Fibroblast of skin of left quadriceps (primary cell): ENCODE measurements around the gene SUOX.
"Not testable (repeated sequence)": the region's sequence is repeated elsewhere in the genome, so short reads cannot be mapped to it uniquely, and the experiment has no call there.

Source experiments
- DNase-seq, 2 experiments: peaks; one replicate each; pipeline ENCODE4 v3.0.0-alpha.2; 2013; ENCODE audit warnings: low read depth in 2 of 2

SUOX gene

DNA sequence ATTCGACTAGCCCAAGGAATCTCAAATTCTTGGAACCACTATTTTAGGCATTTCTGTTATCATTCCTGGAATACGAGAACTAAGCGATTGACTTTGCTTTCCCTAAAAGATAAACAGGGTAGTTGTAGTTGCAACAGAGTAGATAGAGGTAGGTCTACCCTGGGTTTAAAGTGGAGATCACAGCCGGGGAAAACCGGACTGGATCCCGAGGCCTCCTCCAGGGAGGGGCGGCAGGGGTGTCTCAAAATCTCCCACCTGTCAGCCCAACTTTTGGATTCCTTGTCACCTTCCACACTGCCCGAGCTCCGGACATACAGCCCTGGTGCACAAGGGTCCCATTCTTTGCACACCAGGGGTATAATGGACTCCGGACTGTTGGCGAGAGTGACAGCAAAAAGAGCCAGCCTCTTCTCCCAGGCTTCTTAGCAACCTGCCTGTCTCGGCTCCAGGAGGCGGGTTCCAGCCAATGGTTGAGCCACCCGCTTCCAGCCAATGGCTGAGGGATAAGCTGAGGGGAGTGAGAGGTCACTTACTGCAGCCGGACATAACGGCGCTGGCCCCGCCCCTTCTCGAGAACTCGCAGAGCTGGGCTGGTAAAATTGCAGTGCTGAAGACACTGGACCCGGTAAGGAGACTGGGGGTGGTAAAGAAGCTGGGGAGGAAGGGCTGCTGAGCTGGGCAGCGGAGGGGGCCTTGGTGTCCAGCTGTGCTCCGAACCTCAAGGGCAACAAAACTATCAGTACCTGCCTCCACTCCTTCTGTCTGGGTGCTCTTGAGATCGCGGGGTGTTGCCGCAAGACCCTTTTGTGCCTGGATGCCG is at the start of gene SUOX:
Gene SUOX (plus strand): TSS at position 562 of the 820 bp plus-strand sequence. CDS start 4,946 bp downstream, outside the sequence.
- peak; percentile 76 to 85 for DNase-seq

DNA sequence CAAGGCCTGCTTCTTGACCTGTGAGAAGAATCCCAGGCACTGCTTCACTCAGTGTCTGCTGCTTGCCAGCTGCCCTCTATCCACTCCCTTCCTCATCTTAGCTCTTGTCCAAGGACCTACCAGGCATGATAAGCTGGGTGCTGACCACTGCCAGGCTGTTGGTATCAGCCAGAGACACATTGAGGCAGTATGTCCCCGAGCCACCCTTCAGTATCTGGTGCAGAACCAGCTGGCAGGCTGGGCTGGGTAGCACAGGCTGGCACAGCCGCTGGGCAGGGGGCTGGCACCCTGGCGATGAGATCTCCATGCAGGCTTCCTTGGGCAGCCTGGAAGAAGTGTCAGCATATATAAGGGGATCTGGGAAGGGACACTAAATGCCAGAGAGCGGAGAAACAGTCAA is 41.7 kb upstream of the SUOX start:
- DNase-seq, result no peak

DNA sequence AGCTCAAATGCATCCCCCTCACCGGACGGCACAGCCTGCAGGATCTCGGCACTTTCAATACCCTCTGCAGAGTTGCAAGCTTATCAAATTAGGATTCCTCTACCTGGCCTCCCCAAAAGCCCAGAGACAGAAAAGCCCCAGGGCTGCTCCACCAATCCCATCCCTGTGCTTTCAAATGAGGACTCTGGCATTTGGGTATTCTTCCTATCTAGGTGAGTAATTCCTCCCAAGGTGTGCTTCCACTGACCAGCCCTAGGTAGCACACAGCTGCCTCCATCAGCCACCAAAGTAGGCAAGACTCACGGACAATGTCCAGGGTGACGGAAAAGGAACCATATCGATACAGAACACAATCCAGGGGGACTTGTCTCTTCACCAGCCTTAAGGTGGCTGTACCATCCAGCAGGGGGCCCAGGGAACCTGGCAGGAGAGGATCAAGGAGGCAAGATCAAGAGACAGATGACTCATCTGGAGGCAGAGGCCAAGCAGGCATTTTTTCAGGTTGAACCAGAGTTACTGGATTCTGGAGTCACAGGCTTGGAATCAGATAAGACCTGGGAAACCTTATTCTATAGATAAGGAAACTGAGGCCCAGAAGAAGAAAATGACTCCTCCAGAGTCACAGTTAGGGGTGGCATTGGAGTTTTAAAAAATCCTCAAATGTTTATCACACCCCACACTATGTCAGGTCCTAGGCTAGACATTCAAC is 41.1 kb upstream of the SUOX start:
- DNase-seq, result no peak

DNA sequence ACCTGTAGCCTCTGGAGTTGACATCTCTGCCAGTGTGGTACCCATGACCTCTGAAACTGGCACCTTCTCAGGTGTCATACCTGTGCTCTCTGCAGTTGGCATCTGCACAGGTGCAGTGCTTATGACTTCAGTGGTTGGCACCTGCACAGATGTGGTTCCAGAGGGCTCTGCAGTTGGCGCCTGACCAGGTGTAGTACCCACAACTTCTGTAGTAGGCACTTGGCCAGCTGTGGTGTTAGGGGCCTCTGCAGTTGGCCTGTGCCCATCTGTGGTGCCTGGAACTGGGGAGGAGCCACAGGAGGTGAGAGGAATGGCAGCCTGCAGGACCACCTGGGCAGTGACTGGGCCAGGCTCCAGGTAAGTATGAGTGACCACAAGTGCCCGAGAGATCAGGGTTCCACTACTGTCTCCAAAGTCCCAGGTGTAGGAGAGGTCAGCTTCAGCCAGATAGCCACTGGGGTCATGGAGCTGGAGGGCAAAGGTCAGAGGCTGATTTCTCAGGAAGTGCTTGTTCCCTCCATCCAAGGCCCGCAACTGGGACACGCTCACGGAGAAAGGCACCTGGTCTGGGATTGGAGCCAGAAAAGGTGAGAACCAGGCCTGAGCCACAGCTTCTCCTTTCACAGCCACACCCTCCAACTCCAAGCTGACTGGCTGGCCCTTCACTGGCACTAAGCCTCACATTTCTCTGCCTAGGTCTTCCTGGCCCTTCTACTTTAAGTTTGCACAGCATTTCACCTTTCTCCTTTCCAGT is 39.8 kb upstream of the SUOX start:
- DNase-seq, result no peak

DNA sequence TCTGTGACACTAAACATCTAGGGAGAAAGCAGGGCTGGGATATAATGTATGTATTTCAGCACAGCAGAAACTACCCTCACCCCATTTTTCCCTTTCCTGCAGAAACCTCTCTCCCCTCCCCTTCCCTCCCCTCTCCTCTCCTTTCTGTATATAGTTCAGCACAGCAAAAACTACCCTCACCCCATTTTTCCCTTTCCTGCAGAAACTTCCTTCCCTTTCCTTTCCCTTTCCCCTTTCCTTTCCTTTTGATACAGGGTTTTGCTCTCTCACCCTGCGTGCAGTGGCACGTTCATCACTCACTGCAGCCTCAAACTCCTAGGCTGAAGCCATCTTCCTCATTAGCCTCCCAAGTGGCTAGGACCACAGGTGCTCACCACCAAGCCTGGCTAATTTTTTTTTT is 33.3 kb upstream of the SUOX start:
- DNase-seq, result no peak

DNA sequence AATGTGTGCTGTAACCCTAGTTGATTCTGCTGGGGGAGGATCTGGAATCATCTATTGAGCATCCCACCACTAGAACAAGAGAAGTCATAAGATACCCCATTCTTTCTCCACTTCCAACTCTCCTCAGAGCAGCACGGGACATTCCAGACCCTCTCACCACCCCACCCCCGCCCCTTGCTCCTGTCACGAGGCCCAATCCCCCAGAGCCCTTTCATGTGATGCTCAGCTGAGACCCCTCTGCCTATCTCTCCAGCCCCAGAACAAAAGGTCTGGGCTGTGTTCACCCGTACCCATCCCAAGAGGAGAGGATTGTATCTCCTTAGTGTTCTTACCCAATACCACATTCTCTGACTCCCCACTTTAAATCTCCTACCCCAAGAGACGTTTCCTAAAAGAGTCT is 31.8 kb upstream of the SUOX start:
- DNase-seq, result no peak

DNA sequence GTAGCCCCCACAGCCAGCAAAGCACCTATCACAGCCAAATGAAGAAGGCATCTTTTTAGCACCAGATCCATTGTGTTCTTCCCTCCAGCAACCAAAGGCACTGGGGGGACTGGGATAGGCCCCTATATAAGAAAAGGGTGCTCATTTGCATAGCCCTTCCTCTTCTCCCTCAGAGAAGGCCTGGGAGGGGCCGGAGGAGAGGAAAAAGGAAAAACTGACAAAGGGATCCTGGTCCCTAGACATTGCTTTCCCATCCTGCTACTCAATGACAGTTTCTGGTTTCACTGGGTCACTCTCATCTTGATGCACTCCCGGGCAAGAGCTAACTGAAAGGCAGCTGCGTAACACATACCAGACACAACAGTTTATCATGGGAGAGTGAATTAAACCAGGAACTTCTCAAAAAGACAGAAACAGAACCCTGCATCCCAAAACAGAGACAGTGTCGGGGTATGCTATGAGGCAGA is 31.1 kb upstream of the SUOX start, which contains the start of gene PMEL:
Gene PMEL (minus strand): TSS at position 102 of the 467 bp plus-strand sequence. CDS start 31 bp downstream, at position 71.
- DNase-seq, result no peak

DNA sequence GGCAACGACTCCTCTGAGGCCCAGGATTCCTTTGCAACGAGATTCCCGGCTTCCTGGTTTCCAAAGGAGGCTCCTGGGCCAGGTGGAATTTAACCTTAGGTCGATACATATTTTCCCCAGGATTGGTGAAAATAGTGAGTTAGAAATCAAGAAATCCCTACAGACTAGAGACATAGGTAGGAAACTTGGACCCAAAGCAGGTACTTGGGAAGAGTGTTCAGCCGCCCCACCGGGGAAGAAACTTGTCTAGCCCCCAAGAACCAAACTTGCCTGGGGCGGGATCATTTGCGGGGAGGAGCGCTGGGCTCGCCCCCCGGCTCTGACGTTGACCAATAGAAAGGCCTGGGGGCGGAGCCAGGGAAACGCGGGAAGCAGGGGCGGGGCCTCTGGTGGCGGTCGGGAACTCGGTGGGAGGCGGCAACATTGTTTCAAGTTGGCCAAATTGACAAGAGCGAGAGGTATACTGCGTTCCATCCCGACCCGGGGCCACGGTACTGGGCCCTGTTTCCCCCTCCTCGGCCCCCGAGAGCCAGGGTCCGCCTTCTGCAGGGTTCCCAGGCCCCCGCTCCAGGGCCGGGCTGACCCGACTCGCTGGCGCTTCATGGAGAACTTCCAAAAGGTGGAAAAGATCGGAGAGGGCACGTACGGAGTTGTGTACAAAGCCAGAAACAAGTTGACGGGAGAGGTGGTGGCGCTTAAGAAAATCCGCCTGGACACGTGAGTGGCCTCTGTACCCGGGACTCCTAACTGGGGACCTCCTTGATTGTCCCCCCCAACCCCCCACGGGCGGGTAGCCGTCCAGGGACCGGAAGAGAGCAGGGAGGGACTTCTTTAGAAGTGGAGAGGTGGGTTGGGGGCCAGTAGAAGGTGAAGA is 30.4 kb upstream of the SUOX start, which contains the start of gene CDK2:
Gene CDK2 (plus strand): TSS at position 423 of the 874 bp plus-strand sequence. CDS start 179 bp downstream, at position 602.
- peak; percentile 37 to 42 for DNase-seq

DNA sequence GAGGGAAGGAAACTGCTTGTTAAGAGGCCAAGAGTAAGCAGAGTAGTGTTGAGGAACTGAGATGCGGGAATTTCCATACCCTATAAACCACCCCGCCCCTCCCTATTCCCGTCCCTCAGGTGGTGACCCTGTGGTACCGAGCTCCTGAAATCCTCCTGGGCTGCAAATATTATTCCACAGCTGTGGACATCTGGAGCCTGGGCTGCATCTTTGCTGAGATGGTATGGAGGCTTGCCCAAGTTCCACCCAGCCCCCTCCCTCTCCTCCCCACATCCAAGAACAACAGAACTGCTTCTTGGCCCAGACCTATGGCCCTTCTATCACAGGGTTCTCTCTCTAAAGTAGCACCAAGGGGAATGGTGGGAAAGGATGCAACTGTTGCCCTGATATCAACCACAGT is 27.7 kb upstream of the SUOX start:
- no peak for DNase-seq

DNA sequence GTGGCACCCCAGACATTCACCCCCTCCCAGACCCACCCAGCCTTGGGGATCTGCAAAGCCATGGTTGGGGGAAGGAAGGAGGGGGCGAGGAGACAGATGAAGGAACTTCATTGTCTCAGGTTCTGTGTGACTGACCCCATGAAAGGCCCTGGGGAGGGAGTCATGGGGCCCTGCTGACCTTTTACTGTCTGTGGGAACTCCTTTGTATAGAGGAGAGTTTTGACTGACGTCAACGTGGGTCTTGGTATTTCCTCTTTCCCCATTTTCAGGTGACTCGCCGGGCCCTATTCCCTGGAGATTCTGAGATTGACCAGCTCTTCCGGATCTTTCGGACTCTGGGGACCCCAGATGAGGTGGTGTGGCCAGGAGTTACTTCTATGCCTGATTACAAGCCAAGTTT is 26.3 kb upstream of the SUOX start:
- no peak for DNase-seq

DNA sequence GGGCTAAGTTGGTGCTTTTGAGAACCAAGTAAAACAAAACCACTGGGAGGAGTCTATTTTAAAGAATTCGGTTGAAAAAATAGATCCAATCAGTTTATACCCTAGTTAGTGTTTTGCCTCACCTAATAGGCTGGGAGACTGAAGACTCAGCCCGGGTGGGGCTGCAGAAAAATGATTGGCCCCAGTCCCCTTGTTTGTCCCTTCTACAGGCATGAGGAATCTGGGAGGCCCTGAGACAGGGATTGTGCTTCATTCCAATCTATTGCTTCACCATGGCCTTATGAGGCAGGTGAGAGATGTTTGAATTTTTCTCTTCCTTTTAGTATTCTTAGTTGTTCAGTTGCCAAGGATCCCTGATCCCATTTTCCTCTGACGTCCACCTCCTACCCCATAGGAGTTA is 25.0 kb upstream of the SUOX start:
- DNase-seq, result no peak

DNA sequence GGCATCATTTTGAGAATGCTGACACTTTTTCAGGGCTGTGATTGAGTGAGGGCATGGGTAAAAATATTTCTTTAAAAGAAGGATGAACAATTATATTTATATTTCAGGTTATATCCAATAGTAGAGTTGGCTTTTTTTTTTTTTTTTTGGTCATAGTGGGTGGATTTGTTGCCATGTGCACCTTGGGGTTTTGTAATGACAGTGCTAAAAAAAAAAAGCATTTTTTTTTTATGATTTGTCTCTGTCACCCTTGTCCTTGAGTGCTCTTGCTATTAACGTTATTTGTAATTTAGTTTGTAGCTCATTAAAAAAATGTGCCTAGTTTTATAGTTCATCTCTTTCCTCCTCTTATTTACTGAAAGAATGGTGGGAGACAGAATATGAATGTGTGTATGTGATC is 24.6 kb upstream of the SUOX start:
- no peak for DNase-seq

DNA sequence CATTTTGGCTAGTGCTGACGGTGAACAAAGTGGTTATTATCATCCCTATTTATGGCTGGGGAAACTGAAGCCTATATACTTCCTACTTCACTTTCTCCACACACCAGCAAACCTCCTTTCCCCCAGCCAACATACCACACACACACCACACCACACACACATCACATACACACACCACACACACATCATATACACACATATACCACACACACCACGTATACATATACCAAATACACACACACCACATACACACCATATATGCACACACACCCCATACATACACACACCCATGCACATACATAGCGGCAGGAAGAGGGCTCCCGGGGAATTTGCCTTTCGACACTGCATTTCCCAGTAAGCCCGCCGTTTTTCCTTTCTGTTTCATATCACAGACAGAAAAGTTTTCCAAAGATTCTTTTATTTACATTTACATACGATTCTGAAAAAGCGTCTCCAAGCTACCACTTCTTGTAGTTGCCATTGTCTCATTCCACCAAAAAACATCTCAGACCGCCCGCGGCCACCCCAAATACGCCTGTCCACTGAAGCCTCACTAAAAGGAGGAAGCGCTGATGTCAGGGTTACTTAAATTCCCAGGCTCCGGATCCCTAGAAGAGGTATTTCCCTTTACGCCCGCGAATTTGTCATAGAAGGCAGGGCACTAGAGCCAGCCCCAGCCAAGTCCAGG is 24.0 kb upstream of the SUOX start:
- DNase-seq, result no peak

DNA sequence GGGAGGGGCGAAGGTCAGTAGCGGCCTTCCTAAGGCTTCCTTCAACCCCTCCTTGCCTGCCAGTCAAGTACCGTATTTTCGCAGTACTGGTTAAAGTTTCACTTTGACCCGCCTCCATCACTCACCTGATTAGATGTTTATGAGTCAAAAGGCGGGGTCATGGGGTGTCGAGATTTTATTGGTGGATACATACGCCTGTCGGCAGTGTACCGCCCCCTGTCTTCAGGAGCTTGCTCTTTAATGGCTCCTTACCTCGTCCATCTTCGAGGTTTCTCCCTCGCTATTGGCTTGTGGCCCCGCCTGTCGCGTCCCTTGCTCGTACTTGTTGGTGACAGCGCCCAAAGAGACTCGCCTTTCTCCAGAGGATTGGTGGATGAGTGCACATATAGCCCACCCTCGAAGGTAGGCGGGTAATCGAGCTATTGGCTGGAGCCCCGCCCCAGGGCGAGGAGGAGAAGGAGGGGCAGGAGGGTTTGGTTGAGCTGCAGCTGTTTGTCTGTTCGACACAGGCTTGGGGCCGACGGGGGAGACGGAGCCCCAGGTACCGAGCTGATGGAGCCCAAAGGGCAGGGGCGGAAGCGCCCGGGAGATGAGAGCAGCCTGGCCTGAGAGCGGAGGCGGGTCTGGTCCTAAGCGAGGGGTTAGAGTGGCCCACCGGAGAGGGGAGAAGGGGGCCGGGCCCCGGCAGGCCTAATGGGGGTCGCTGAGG is 23.3 kb upstream of the SUOX start, which contains the start of gene RAB5B:
Gene RAB5B (plus strand): TSS at position 480 of the 709 bp plus-strand sequence. CDS start 12,883 bp downstream, outside the sequence.
- DNase-seq, result peak; percentile 100

DNA sequence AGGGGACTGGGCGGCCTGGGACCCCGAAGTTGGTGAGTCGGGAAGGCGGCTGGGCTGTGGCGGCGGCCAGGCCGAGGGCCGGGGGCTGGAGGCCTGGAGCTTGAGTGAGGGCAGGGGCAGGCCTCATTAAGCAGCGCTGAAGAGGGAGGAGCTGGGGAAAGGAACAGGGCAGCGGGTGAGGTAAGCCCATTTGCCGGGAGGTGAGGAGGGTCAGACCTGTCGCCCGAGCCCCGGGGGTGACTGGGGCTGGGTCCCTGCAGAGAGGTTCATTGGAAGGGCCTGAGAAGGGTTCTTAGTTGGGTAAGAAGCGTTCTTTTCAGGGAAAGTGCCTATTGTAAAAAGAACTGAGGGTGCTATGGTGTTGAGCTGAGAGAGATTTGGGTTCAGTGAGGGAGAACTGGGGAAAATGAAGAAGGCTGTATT is 22.8 kb upstream of the SUOX start:
- DNase-seq, result no peak

DNA sequence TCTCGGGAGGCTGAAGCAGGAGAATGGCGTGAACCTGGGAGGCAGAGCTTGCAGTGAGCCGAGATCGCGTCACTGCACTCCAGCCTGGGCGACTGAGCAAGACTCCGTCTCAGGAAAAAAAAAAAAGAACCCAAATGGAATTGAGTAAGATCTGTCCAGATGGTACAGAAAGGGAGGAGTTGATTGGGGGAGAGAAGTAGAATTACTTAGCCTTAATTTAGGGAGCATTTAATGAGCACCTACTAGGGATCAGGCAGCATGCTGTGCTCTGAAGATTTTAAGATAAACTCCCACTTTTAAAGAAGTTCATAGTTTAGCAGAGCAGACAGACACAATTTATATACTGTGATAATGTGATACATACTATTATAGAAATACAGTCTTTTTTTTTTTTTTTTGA is 18.7 kb upstream of the SUOX start:
- DNase-seq, result no peak

DNA sequence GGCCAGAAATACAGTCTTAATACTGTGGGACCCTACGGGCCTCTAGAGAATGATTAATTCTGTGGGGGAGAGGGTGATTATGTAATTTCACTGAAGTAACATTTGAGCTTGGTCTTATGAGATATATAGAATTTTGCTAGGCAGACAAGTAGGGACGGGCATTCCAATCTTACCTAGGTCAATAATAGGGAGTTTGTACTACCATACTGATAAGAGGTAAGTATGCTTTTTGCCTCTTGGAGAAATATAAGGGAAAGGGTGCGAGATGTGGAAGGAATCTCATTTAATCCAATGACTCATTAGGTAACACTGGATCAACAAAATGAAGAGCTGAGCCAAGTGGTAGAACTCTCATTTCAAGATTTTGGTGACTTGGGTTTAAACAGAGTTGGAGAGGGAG is 18.0 kb upstream of the SUOX start:
- no peak for DNase-seq

DNA sequence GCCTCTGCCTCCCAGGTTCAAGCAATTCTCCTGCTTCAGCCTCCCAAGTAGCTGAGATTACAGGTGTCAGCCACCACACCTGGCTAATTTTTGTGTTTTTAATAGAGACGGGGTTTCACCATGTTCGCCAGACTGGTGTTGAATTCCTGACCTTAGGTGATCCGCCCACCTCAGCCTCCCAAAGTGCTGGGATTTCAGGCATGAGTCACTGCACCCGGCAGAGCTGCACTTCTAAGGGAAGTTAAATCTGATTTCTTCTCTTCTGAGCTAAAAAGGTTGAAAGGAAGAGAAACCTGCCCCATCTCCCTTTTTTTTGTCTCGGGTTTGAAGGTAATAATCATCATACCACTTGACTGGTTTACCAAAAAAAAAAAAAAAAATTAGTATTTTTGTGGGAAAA is 15.2 kb upstream of the SUOX start:
- DNase-seq, result not testable (repeated sequence)

DNA sequence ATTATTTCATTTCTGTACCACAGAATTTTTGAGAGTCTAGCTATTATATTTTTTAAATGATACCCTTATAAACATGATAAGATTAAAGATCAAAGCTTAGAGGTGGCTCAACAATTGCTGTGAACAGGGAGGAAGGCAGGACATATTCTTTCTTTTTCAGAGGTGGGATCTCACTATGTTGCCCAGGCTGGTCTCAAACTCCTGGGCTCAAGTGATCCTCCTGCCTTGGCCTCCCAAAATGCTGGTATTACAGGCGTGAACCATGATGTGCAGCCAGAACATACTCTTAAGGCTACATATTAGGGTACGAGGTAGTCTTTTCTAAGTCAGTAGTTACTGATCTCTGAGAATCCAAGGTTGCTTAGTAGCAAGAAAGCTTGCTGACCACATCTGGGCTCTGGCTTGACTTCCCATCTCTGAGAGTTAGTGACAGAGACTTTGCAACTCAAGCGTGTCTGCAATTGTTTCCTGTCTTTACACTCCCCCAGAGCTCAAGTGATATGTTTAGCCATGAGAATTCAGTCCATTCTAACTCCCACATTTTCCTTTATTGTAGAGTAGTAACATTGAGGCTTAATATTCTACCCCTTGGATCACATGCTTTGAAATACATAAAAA is 14.6 kb upstream of the SUOX start:
- DNase-seq, result no peak
